Activated CD8-positive, alpha-beta memory T cell treated with anti-CD3 and anti-CD28 coated beads, Interleukin-2, amount 50 U/mL, for 1 hour (primary cell): ENCODE results near the gene URGCP.

Experiments
- DNase-seq: peaks from one replicate; pipeline ENCODE4 v3.0.0-alpha.2; 2020; ENCODE audit errors: extremely low read depth

Gene URGCP

GRCh38 chr7:43876241-43876640 lies 30.2 kb downstream of the URGCP start:
- DNase-seq: no peak

- no peak for DNase-seq
Observed at GRCh38 chr7:43873300-43873699, 33.1 kb downstream of the URGCP start.

GRCh38 chr7:43872406-43873110 lies 33.8 kb downstream of the URGCP start:
- no peak for DNase-seq

- no peak for DNase-seq
Observed at GRCh38 chr7:43871064-43871463, 35.3 kb downstream of the URGCP start.

GRCh38 chr7:43870316-43870715 lies 36.1 kb downstream of the URGCP start:
- no peak for DNase-seq

GRCh38 chr7:43869867-43870240 lies 36.5 kb downstream of the URGCP start:
- no peak for DNase-seq

- peak; percentile 73 for DNase-seq
Observed at GRCh38 chr7:43869006-43869866, 37.2 kb downstream of the URGCP start, which contains the start of gene MRPS24. TSS of gene MRPS24 (minus strand) at chr7:43869517. CDS start at chr7:43869495, 22 bp downstream.

GRCh38 chr7:43868681-43869005 lies 37.8 kb downstream of the URGCP start:
- no peak for DNase-seq

- DNase-seq: no peak
Observed at GRCh38 chr7:43868181-43868580, 38.2 kb downstream of the URGCP start.

GRCh38 chr7:43865277-43865676 lies 41.1 kb downstream of the URGCP start:
- DNase-seq: no peak

- DNase-seq: no peak
Observed at GRCh38 chr7:43864126-43864525, 42.3 kb downstream of the URGCP start.

GRCh38 chr7:43856996-43857395 lies 49.4 kb downstream of the URGCP start:
- no peak for DNase-seq

- no peak for DNase-seq
Observed at GRCh38 chr7:43856316-43856715, 50.1 kb downstream of the URGCP start.

- no peak for DNase-seq
Observed at GRCh38 chr7:43855176-43855575, 51.2 kb downstream of the URGCP start.

GRCh38 chr7:43851805-43852204 lies 54.6 kb downstream of the URGCP start:
- no peak for DNase-seq

GRCh38 chr7:43850348-43851116 lies 55.9 kb downstream of the URGCP start:
- DNase-seq: no peak

GRCh38 chr7:43849047-43849446 lies 57.3 kb downstream of the URGCP start:
- DNase-seq: no peak

- DNase-seq: no peak
Observed at GRCh38 chr7:43847496-43847895, 58.9 kb downstream of the URGCP start.

- DNase-seq: no peak
Observed at GRCh38 chr7:43844662-43845061, 61.7 kb downstream of the URGCP start.

GRCh38 chr7:43844257-43844656 lies 62.1 kb downstream of the URGCP start:
- no peak for DNase-seq

- no peak for DNase-seq
Observed at GRCh38 chr7:43843296-43843695, 63.1 kb downstream of the URGCP start.

GRCh38 chr7:43838201-43838658 lies 68.2 kb downstream of the URGCP start:
- DNase-seq: no peak
